Posterior vena cava (tissue), 2 donors: Measurements from ENCODE around the gene KLF9. TPM values are rescaled to one million over a fixed set of nuclear protein-coding genes. Genes with fewer than 3 reads are reported as not detected.

Experiments
- DNase-seq: peaks from one replicate; pipeline ENCODE4 v3.0.0-alpha.2; 2020; ENCODE audit warnings: low spot score
- intact Hi-C, 2 donors: fragments of 100-400 bp; cut with DNase I; formaldehyde crosslinking; loops; one replicate each; pipeline versions ENCODE4 v1.14.1 to v1.14.2; 2022 to 2023
- total RNA-seq, 2 donors: library from RNA; stranded (reverse); fragmentation: NEBNext Ultra II Directional; extraction: Animal tissue kit (Norgen Biotek cat#: 25700); gene quantifications; one replicate each; pipeline ENCODE4 v1.2.1, GENCODE V29; 2021
- donor health status: DM: yes; HTN: yes; CAD: no.
- donor health status: DM: yes; HTN: yes; CAD: no.

The KLF9 gene
- total RNA-seq, 2 donors from 2014 or later: 87.1 to 104 TPM

GRCh38 chr9:70387663-70388062 is 26.8 kb downstream of the KLF9 start:
- intact Hi-C loops: no loop called here
- no peak for DNase-seq

- DNase-seq: no peak
- intact Hi-C loops: no loop called here
Measured at GRCh38 chr9:70385426-70385825, 29.0 kb downstream of the KLF9 start.

GRCh38 chr9:70382709-70383605 is 31.5 kb downstream of the KLF9 start:
- intact Hi-C loops: no loop called here
- no peak for DNase-seq

GRCh38 chr9:70382046-70382708 is 32.3 kb downstream of the KLF9 start:
- intact Hi-C loops: no loop called here
- DNase-seq: no peak

- DNase-seq: no peak
- intact Hi-C loops: no loop called here
Measured at GRCh38 chr9:70374962-70375618, 39.4 kb downstream of the KLF9 start.

- no peak for DNase-seq
- intact Hi-C loops: no loop called here
Measured at GRCh38 chr9:70367305-70367930, 47.0 kb downstream of the KLF9 start.

- no peak for DNase-seq
- intact Hi-C loops: no loop called here
Measured at GRCh38 chr9:70363760-70364159, 50.7 kb downstream of the KLF9 start.

GRCh38 chr9:70362952-70363351 is 51.5 kb downstream of the KLF9 start:
- no peak for DNase-seq
- intact Hi-C loops: no loop called here

- no peak for DNase-seq
- intact Hi-C loops: loop anchor here in 1 of 2 donors (10.0 kb wide), 1 partner anchor 139 kb away; no protein-coding TSS in a partner anchor
Measured at GRCh38 chr9:70355801-70356200, 58.7 kb downstream of the KLF9 start.

- intact Hi-C loops: loop anchor here in 1 of 2 donors (10.0 kb wide), 1 partner anchor 142 kb away; no protein-coding TSS in a partner anchor
Measured at GRCh38 chr9:70352802-70353201, 61.7 kb downstream of the KLF9 start.

GRCh38 chr9:70352356-70352755 is 62.1 kb downstream of the KLF9 start:
- intact Hi-C loops: loop anchor here in 1 of 2 donors (10.0 kb wide), 1 partner anchor 142 kb away; no protein-coding TSS in a partner anchor
- no peak for DNase-seq

More at GRCh38 chr9:70352802-70353201, 61.7 kb downstream of the KLF9 start:
- no peak for DNase-seq

GRCh38 chr9:70347046-70347445 is 67.4 kb downstream of the KLF9 start:
- DNase-seq: no peak
- intact Hi-C loops: no loop called here

- no peak for DNase-seq
- intact Hi-C loops: no loop called here
Measured at GRCh38 chr9:70340572-70340971, 73.9 kb downstream of the KLF9 start.

Other genes starting within 250 kb of the KLF9 start
- 10 to 100 TPM; 26.4 to 32.1 TPM for gene SMC5, start 155.7 kb downstream of the KLF9 start, total RNA-seq